HepG2 (cell line): ENCODE results near the gene MRPL28. TPM values are rescaled to one million over a fixed set of nuclear protein-coding genes. Genes with fewer than 3 reads are reported as not detected.
A peak's percentile ranks its signal among the peaks of the same experiment; 100 is the strongest.

Experiments used
- ARHGAP35 ChIP-seq: sonication (generic); formaldehyde crosslinking; IDR thresholded peaks from 2 replicates; pipeline ENCODE4 v1.9.0; 2022; ENCODE audit warnings: mild to moderate bottlenecking, inconsistent platforms, moderate library complexity, missing genetic modification reagents, borderline replicate concordance
- GABPB1 ChIP-seq: IDR thresholded peaks from 2 replicates; pipeline ENCODE4 v1.6.1; 2016; ENCODE audit warnings: mild to moderate bottlenecking, missing genetic modification reagents, moderate library complexity, missing compliant biosample characterization
- KAT8 ChIP-seq: IDR thresholded peaks from 2 replicates; pipeline ENCODE4 v1.6.1; 2016; ENCODE audit warnings: missing genetic modification reagents, missing compliant biosample characterization
- MED1 ChIP-seq: sonication (generic); formaldehyde crosslinking; IDR thresholded peaks from 2 replicates; pipeline ENCODE4 v1.4.0; 2020; ENCODE audit warnings: missing genetic modification reagents
- SOX6 ChIP-seq, 2 experiments: fragments of 450-650 bp in 1 of 2; sonication (generic) in 1 of 2; formaldehyde crosslinking in 1 of 2; IDR thresholded peaks; 2 replicates each; pipeline versions ENCODE4 v1.4.0 to v1.6.1; 2017 to 2020; ENCODE audit warnings: antibody characterized with exemption in 1 of 2, mild to moderate bottlenecking in 1 of 2, missing genetic modification reagents in 1 of 2
- SPEN ChIP-seq: sonication (generic); formaldehyde crosslinking; IDR thresholded peaks from 2 replicates; pipeline ENCODE4 v1.5.1; 2020; ENCODE audit warnings: low read depth, mild to moderate bottlenecking, missing genetic modification reagents
- STAG1 ChIP-seq: sonication (generic); formaldehyde crosslinking; IDR thresholded peaks from 2 replicates; pipeline ENCODE4 v1.4.0; 2020; ENCODE audit warnings: missing genetic modification reagents
- THAP9 ChIP-seq: sonication (generic); formaldehyde crosslinking; IDR thresholded peaks from 2 replicates; pipeline ENCODE4; 2020; ENCODE audit warnings: missing genetic modification reagents, mild to moderate bottlenecking, borderline replicate concordance
- USF2 ChIP-seq, 2 experiments: sonication (generic) in 1 of 2; formaldehyde crosslinking in 1 of 2; IDR thresholded peaks; 2 replicates each; pipeline versions ENCODE4 v1.5.1 to v1.6.1; 2011 to 2020; ENCODE audit warnings: borderline replicate concordance in 1 of 2, low read depth in 1 of 2, low read length in 1 of 2, mild to moderate bottlenecking in 1 of 2, missing genetic modification reagents in 1 of 2, moderate library complexity in 1 of 2
- ZNF253 ChIP-seq: sonication (generic); formaldehyde crosslinking; IDR thresholded peaks from 2 replicates; pipeline ENCODE4 v1.8.0; 2022; ENCODE audit warnings: mild to moderate bottlenecking, missing genetic modification reagents, borderline replicate concordance
- ZNF687 ChIP-seq: sonication (generic); formaldehyde crosslinking; IDR thresholded peaks from 2 replicates; pipeline ENCODE4 v1.5.1; 2020; ENCODE audit warnings: mild to moderate bottlenecking, missing genetic modification reagents, moderate library complexity
- ZNF737 ChIP-seq: sonication (generic); formaldehyde crosslinking; IDR thresholded peaks from 2 replicates; pipeline ENCODE4 v1.5.0; 2020; ENCODE audit warnings: missing genetic modification reagents, mild to moderate bottlenecking, borderline replicate concordance
- ZNF850 ChIP-seq: sonication (generic); formaldehyde crosslinking; conservative IDR thresholded peaks from 2 replicates; pipeline ENCODE4 v1.9.0; 2021; ENCODE audit warnings: mild to moderate bottlenecking, missing genetic modification reagents
- polyA plus RNA-seq, 8 experiments: library from polyadenylated mRNA; depleted of rRNA in 3 of 8; stranded (reverse) in 7 of 8; unstranded in 1 of 8; fragments of >200 nt; fragmentation: Illumina TruSeq in 4 of 8; extraction: Trizol in 4 of 8; gene quantifications; 2 replicates each; pipeline versions ENCODE4 v1.2.1 to v1.2.3, GENCODE V29; 2011 to 2016; ENCODE audit warnings: low read depth in 4 of 8, missing spikeins in 1 of 8, mixed read lengths in 1 of 8; ENCODE audit not compliant: insufficient read depth in 1 of 8
- total RNA-seq, 5 experiments: library from RNA; depleted of rRNA; stranded (reverse); fragments of >200 nt; fragmentation: Illumina TruSeq; extraction: Trizol; gene quantifications; 2 replicates each; pipeline ENCODE4 v1.2.3, GENCODE V29; 2016; ENCODE audit warnings: low read depth in 1 of 5
- TF ChIP-seq, protein P1 (sequence below): sonication (generic); formaldehyde crosslinking; IDR thresholded peaks from 2 replicates; pipeline ENCODE4 v1.4.0; 2020; ENCODE audit warnings: missing genetic modification reagents

Gene MRPL28
- total and polyA plus RNA-seq, 2 of the 13 experiments (the other 11 are each of a cell fraction or from before 2014, with no cell fraction given), result 114 to 135 TPM

DNA sequence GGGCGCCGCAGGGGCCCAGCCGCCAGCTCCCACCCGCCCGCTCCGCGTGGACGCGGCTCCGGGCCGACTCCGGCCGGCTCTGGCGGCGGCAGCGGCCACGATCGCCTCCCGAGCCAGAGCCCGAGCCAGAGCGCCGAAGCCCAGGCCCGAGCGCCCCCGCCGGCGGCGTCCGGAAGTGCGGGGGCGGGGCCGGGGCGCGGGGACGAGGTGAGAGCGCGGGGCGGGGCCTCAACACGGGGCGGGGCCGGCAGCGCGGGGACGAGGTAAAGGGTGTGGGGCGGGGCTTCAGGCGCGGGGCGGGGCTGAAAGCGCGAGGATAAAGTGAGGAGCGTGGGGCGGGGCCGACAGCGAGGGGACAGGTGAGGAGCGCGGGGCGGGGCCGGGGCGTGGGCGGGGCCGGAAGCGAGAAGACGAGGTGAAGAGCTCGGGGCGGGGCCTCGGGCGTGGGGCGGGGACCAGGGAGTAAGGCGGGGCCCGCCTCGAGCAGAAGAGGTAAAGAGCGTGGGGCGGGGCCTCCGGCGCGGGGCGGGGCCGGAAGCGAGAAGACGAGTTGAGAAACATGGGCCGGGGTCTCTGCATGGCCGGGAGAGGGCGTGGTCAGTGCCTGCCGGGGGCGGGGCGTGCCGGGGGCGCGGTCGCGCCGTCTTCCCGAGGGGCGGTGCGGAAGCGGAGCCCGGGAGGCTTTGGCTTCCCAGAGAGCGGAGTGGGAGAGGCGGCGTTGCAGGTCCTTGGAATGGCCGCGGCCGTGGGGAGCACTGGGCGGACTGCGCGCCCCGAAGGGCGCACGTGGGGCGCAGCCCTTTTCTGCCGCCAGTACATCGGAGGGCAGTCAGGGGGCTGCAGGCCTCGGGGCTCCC, 17.6 kb downstream of the MRPL28 start, which contains the start of gene AXIN1 (continued):
- TF ChIP-seq SPEN (peak; percentile 59), KAT8 (CRISPR knock-in tag) (peak; percentile 30; the same call in 1 of the 2 replicates), SOX6 (IDR thresholded peaks at IDR 0.05) (no peak), SOX6 (CRISPR knock-in tag; IDR thresholded peaks at IDR 0.05) (peak; percentile 31; the same call in 1 of the 2 replicates), THAP9 (no peak), GABPB1 (CRISPR knock-in tag) (peak; percentile 84), MED1 (peak; percentile 62; the same call in 1 of the 2 replicates), ZNF850 (CRISPR knock-in tag) (peak; percentile 79; the same call in 1 of the 2 replicates), ZNF687 (CRISPR knock-in tag) (peak; percentile 79; the same call in 1 of the 2 replicates), USF2 (IDR thresholded peaks at IDR 0.05; ENCODE audit: low read depth, low read length) (no peak), USF2 (CRISPR knock-in tag; IDR thresholded peaks at IDR 0.05; ENCODE audit: borderline replicate concordance) (no peak; the same call in 1 of the 2 replicates), STAG1 (CRISPR knock-in tag) (peak; percentile 55), ZNF737 (CRISPR knock-in tag) (no peak), ARHGAP35 (CRISPR knock-in tag) (no peak), ZNF253 (CRISPR knock-in tag) (no peak)
- TF ChIP-seq, protein P1, sequence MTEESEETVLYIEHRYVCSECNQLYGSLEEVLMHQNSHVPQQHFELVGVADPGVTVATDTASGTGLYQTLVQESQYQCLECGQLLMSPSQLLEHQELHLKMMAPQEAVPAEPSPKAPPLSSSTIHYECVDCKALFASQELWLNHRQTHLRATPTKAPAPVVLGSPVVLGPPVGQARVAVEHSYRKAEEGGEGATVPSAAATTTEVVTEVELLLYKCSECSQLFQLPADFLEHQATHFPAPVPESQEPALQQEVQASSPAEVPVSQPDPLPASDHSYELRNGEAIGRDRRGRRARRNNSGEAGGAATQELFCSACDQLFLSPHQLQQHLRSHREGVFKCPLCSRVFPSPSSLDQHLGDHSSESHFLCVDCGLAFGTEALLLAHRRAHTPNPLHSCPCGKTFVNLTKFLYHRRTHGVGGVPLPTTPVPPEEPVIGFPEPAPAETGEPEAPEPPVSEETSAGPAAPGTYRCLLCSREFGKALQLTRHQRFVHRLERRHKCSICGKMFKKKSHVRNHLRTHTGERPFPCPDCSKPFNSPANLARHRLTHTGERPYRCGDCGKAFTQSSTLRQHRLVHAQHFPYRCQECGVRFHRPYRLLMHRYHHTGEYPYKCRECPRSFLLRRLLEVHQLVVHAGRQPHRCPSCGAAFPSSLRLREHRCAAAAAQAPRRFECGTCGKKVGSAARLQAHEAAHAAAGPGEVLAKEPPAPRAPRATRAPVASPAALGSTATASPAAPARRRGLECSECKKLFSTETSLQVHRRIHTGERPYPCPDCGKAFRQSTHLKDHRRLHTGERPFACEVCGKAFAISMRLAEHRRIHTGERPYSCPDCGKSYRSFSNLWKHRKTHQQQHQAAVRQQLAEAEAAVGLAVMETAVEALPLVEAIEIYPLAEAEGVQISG, result peak; percentile 27; the same call in 1 of the 2 replicates
